Nephron progenitor cell (in vitro differentiated cells): ENCODE data around the gene SHC1.
A peak's percentile ranks its signal among the peaks of the same experiment; 100 is the strongest.

Source experiments
- DNase-seq: peaks from one replicate; pipeline ENCODE4 v3.0.0; 2021
- H3K27ac Mint-ChIP-seq: 2 replicates; pipeline ENCODE4 v1.8.0; 2021; ENCODE audit warnings: mild to moderate bottlenecking, moderate library complexity, mixed read lengths
- H3K27me3 Mint-ChIP-seq: 2 replicates; pipeline ENCODE4 v1.8.0; 2021; ENCODE audit warnings: mild to moderate bottlenecking, low read depth, mixed read lengths; ENCODE audit not compliant: poor library complexity
- H3K36me3 Mint-ChIP-seq: 2 replicates; pipeline ENCODE4 v1.8.0; 2021; ENCODE audit warnings: low read depth, mixed read lengths
- H3K4me1 Mint-ChIP-seq: 2 replicates; pipeline ENCODE4 v1.8.0; 2021; ENCODE audit warnings: mixed read lengths
- H3K4me3 Mint-ChIP-seq: 2 replicates; pipeline ENCODE4 v1.8.0; 2021; ENCODE audit warnings: mild to moderate bottlenecking, moderate library complexity, mixed read lengths
- H3K9me3 Mint-ChIP-seq: 2 replicates; pipeline ENCODE4 v1.8.0; 2021; ENCODE audit warnings: mild to moderate bottlenecking, moderate library complexity, mixed read lengths
- CTCF ChIP-seq: fragments of 200-600 bp; sonication (generic); IDR thresholded peaks from 2 replicates; pipeline ENCODE4 v1.5.0; 2021; ENCODE audit warnings: antibody characterized with exemption

The SHC1 gene

GRCh38 chr1:155012026-155012546 lies 41.5 kb upstream of the SHC1 start:
- Mint-ChIP-seq H3K9me3 (no peaks in the 10 kb centered on the region), H3K4me3 (no peak overlapping the region), H3K27me3 (peaks cover 11% of the 10 kb centered on the region), H3K36me3 (no peaks in the 10 kb centered on the region), H3K4me1 (peaks cover 51% of the 10 kb centered on the region), H3K27ac (no peak overlapping the region)
- peak; percentile 57 for DNase-seq
- no peak for TF ChIP-seq CTCF

GRCh38 chr1:155011437-155012025 lies 41.0 kb upstream of the SHC1 start:
- no peak for DNase-seq
- Mint-ChIP-seq H3K4me3 (no peak overlapping the region), H3K4me1 (peaks cover 52% of the 10 kb centered on the region), H3K27ac (no peak overlapping the region), H3K27me3 (peaks cover 11% of the 10 kb centered on the region), H3K9me3 (no peaks in the 10 kb centered on the region), H3K36me3 (no peaks in the 10 kb centered on the region)
- TF ChIP-seq CTCF: no peak

GRCh38 chr1:155011004-155011416 lies 40.5 kb upstream of the SHC1 start:
- no peak for DNase-seq
- Mint-ChIP-seq H3K4me1 (peaks cover 55% of the 10 kb centered on the region), H3K36me3 (no peaks in the 10 kb centered on the region), H3K4me3 (no peak overlapping the region), H3K27ac (no peak overlapping the region), H3K9me3 (no peaks in the 10 kb centered on the region), H3K27me3 (peaks cover 11% of the 10 kb centered on the region)
- TF ChIP-seq CTCF: no peak

- TF ChIP-seq CTCF: no peak
- no peaks in the 10 kb centered on the region for H3K36me3 Mint-ChIP-seq
- peaks cover 11% of the 10 kb centered on the region for H3K27me3 Mint-ChIP-seq
- peak overlapping the region; percentile 38 for H3K27ac Mint-ChIP-seq
- peaks cover 52% of the 10 kb centered on the region for H3K4me1 Mint-ChIP-seq
- H3K9me3 Mint-ChIP-seq: no peaks in the 10 kb centered on the region
- no peak for DNase-seq
- no peak overlapping the region for H3K4me3 Mint-ChIP-seq
Observed at GRCh38 chr1:155010211-155010918, 39.8 kb upstream of the SHC1 start.

- DNase-seq: no peak
- Mint-ChIP-seq H3K4me1 (peaks cover 52% of the 10 kb centered on the region), H3K27me3 (peaks cover 11% of the 10 kb centered on the region), H3K4me3 (no peak overlapping the region), H3K9me3 (no peaks in the 10 kb centered on the region), H3K27ac (peak overlapping the region; percentile 38), H3K36me3 (no peaks in the 10 kb centered on the region)
- no peak for TF ChIP-seq CTCF
Observed at GRCh38 chr1:155009742-155010141, 39.2 kb upstream of the SHC1 start.
